ENCODE measurements around the gene OSBPL6. TPM values are rescaled to one million over a fixed set of nuclear protein-coding genes. Genes with fewer than 3 reads are reported as not detected.

The OSBPL6 gene
- total RNA-seq, 6 experiments from 2014 or later: 2.4 to 4.1 (median 3.1) TPM

- no peaks in the 10 kb centered on the region for H3K27me3 ChIP-seq
- H3K27ac ChIP-seq: no peak overlapping the region
- no peaks in the 10 kb centered on the region for H3K9me3 ChIP-seq
- WGBS (ENCODE audit: insufficient coverage, low coverage, low lambda C conversion rate, missing lambda C conversion rate): 83% methylated on average over 2 of the region's 2 CpGs
- no peak for DNase-seq
- TF ChIP-seq CTCF (IDR thresholded peaks at IDR 0.05) (no peak), POLR2A (IDR thresholded peaks at IDR 0.05) (no peak)
- no peak for ATAC-seq
- no peak overlapping the region for H3K4me3 ChIP-seq
- peaks cover 0 to 16% (median 6%) of the 10 kb centered on the region in 4 donors for H3K4me1 ChIP-seq
- intact Hi-C loops (cut with DNase I): no loop called here
- H3K36me3 ChIP-seq: peaks cover 0 to 11% (median 5%) of the 10 kb centered on the region in 4 donors
Measured at GRCh38 chr2:178452334-178452733, 258.0 kb downstream of the OSBPL6 start.

Other genes with a start within 250 kb of the OSBPL6 start
- gene PDE11A, start 121.7 kb upstream of the OSBPL6 start, total RNA-seq: 1 to 10 TPM; 1.2 to 9.4 (median 6.3) TPM
- gene RBM45, start 82.1 kb upstream of the OSBPL6 start, total RNA-seq: 1 to 10 TPM; 5.1 to 7.4 (median 5.6) TPM

Data from right lobe of liver (tissue), 6 donors.